ENCODE results near the gene RSPO4. TPM values are rescaled to one million over a fixed set of nuclear protein-coding genes. Genes with fewer than 3 reads are reported as not detected.

RSPO4 gene
- total RNA-seq, 4 donors from 2014 or later: 0.30 to 0.66 (median 0.59) TPM; not detected in 1

DNA sequence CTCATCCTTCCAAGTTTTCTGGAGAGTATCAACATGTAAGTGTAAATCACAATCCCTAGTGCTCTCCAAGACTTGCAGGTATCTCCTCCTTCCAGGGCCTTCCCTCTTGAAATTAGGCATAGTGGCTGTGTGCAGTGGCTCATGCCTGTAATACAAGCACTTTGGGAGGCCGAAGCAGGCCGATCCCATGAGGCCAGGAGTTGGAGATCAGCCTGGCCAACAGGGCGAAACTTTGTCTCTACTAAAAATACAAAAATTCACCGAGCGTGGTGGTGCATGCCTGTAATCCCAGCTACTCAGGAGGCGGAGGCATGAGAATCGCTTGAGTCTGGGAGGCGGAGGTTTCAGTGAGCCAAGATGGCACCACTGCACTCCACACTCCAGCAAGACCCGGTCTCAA lies 76.6 kb downstream of the RSPO4 start:
- 80 to 87% methylated on average over 9 of the region's 9 CpGs for WGBS, 2 donors
- H3K4me3 ChIP-seq: no peak overlapping the region
- TF ChIP-seq EP300 (IDR thresholded peaks at IDR 0.05): no peak
- TF ChIP-seq, protein P1, sequence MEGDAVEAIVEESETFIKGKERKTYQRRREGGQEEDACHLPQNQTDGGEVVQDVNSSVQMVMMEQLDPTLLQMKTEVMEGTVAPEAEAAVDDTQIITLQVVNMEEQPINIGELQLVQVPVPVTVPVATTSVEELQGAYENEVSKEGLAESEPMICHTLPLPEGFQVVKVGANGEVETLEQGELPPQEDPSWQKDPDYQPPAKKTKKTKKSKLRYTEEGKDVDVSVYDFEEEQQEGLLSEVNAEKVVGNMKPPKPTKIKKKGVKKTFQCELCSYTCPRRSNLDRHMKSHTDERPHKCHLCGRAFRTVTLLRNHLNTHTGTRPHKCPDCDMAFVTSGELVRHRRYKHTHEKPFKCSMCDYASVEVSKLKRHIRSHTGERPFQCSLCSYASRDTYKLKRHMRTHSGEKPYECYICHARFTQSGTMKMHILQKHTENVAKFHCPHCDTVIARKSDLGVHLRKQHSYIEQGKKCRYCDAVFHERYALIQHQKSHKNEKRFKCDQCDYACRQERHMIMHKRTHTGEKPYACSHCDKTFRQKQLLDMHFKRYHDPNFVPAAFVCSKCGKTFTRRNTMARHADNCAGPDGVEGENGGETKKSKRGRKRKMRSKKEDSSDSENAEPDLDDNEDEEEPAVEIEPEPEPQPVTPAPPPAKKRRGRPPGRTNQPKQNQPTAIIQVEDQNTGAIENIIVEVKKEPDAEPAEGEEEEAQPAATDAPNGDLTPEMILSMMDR (IDR thresholded peaks at IDR 0.05): no peak
- TF ChIP-seq POLR2A (IDR thresholded peaks at IDR 0.05): no peak
- DNase-seq (ENCODE audit: low spot score in 2 of 2): no peak
- H3K4me1 ChIP-seq: peaks cover 0 to 10% (median 0%) of the 10 kb centered on the region in 4 donors
- H3K9me3 ChIP-seq: no peaks in the 10 kb centered on the region
- no peak overlapping the region for H3K27ac ChIP-seq
- H3K27me3 ChIP-seq: no peaks in the 10 kb centered on the region
- H3K36me3 ChIP-seq: no peaks in the 10 kb centered on the region

DNA sequence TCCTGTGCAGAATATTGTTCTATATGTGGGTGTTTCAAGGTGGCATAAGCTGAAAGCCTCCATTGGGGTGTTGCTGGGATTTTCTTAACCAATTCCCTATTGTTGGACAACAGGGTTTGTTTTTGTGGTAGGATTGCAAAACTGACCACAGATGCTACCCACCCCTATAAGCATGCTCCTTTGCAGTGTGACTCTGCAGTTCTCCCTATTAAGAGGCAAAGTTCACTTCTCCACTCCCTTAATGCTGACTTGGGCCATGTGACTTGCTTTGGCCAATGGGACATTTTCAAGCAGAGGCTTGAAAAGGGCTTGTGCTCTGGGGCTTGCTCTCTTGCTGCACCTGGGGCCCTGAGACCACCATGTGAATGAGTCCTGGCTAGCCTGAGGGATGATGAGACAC lies 77.5 kb downstream of the RSPO4 start:
- H3K4me1 ChIP-seq: peaks cover 0 to 10% (median 0%) of the 10 kb centered on the region in 4 donors
- H3K9me3 ChIP-seq: no peaks in the 10 kb centered on the region
- DNase-seq (ENCODE audit: low spot score in 2 of 2): no peak
- H3K4me3 ChIP-seq: no peak overlapping the region
- H3K36me3 ChIP-seq: no peaks in the 10 kb centered on the region
- no peak overlapping the region for H3K27ac ChIP-seq
- no peaks in the 10 kb centered on the region for H3K27me3 ChIP-seq
- TF ChIP-seq POLR2A (IDR thresholded peaks at IDR 0.05) (no peak), EP300 (IDR thresholded peaks at IDR 0.05) (no peak)
- TF ChIP-seq, protein P1 (IDR thresholded peaks at IDR 0.05): no peak

DNA sequence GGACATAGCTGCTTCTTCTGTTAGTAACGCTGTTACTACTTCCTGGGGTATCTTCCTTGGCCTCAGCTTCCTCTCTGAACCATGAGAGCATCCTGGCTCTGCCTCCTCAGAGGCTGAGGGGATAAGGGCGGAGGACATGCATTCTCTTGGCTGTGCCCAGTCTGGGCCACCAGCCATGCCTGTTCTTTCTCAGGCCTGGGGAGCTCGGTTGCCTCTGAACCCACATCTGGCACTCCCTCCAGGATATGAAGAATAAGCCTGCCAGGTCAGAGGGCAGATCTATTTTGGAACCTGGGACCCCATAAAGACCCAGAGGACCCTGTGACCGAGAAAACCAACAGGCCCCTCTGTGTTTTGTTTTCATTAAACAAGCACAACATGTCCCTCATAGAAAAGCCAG lies 79.3 kb downstream of the RSPO4 start:
- TF ChIP-seq EP300 (IDR thresholded peaks at IDR 0.05): peak in 1 of 2 donors; percentile 9
- no peak for TF ChIP-seq POLR2A (IDR thresholded peaks at IDR 0.05)
- Histone ChIP-seq H3K27ac (peak overlapping the region in 1 of 4 donors; percentile 34), H3K27me3 (no peaks in the 10 kb centered on the region), H3K9me3 (no peaks in the 10 kb centered on the region), H3K4me1 (peaks cover 0 to 10% (median 0%) of the 10 kb centered on the region in 4 donors), H3K4me3 (no peak overlapping the region), H3K36me3 (no peaks in the 10 kb centered on the region)
- WGBS, 2 donors: 27 to 33% methylated on average over 3 of the region's 4 CpGs
- no peak for DNase-seq (ENCODE audit: low spot score in 2 of 2)

DNA sequence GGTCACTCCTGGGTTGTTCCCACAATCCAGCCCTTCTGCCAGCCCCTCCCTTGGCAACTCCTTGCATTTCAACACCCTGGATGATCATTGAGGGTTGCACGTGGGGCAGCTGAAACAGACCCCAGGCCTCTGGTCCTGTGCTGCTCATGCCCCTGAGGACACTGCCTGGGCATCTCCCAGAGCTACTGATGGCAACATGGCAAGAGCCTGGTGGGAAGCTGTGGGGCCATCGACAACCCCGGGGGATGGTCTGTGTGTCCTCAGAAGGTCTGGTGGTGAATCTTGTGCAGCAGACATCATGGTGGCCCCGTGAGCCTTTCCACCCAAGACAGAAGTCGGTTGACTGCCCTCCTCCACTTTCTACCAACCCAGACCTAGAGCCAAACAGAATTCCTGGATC lies 81.0 kb downstream of the RSPO4 start:
- TF ChIP-seq POLR2A (IDR thresholded peaks at IDR 0.05) (no peak), EP300 (IDR thresholded peaks at IDR 0.05) (no peak)
- TF ChIP-seq, protein P1 (IDR thresholded peaks at IDR 0.05): no peak
- Histone ChIP-seq H3K27ac (no peak overlapping the region), H3K9me3 (no peaks in the 10 kb centered on the region), H3K4me1 (peaks cover 0 to 19% (median under 1%) of the 10 kb centered on the region in 4 donors), H3K36me3 (no peaks in the 10 kb centered on the region), H3K27me3 (no peaks in the 10 kb centered on the region), H3K4me3 (no peak overlapping the region)
- WGBS, 2 donors: 80 to 94% methylated on average over 5 of the region's 5 CpGs
- no peak for DNase-seq (ENCODE audit: low spot score in 2 of 2)

DNA sequence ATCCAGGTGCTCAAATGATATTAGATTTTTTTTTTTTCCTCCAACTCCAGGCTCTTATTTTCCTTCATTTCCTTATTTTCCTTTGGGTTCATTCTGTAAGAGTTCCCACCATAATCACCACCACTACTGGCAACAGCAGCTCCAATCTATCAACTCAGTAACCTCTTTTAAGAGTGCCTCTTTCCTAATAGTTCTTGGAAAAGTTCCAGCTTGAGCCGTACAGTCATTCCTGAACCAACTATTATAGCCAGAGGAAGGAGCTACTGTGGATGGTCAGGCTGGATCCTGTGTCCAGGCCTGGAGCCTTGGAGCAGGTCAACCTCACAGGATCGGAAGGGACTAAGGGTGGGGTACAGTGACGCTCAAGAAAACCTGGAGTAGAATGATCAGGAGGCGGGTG lies 81.8 kb downstream of the RSPO4 start:
- Histone ChIP-seq H3K9me3 (no peaks in the 10 kb centered on the region), H3K27me3 (no peaks in the 10 kb centered on the region), H3K4me3 (no peak overlapping the region), H3K27ac (no peak overlapping the region), H3K36me3 (no peaks in the 10 kb centered on the region), H3K4me1 (peaks cover 0 to 25% (median 2%) of the 10 kb centered on the region in 4 donors)
- 87 to 88% methylated on average over 4 of the region's 4 CpGs for WGBS, 2 donors
- TF ChIP-seq EP300 (IDR thresholded peaks at IDR 0.05) (no peak), POLR2A (IDR thresholded peaks at IDR 0.05) (no peak)
- TF ChIP-seq, protein P1 (IDR thresholded peaks at IDR 0.05): no peak
- DNase-seq (ENCODE audit: low spot score in 2 of 2): no peak

DNA sequence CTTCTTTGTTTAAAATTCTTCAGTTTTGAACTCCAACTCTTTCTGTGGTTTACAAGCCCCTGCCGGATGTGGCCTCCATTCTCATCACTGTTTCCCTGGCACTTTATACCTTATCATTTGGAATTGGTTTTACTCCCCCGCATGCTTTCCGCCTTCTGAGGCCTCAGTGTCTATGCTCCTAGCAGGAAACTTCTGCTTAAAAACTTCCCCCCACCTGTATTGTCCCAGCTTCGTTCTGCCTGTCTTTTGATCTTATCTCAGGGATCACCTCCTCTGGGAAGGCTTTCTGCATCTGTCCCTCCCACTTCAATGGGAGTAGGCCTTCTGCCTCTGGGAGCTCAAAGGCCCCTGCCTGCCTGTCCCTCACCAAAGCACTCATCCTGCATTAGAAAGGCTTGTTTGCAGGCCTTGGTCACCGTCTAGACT lies 82.6 kb downstream of the RSPO4 start:
- Histone ChIP-seq H3K4me3 (no peak overlapping the region), H3K36me3 (no peaks in the 10 kb centered on the region), H3K27me3 (no peaks in the 10 kb centered on the region), H3K4me1 (peaks cover 0 to 20% (median 2%) of the 10 kb centered on the region in 4 donors), H3K9me3 (no peaks in the 10 kb centered on the region), H3K27ac (no peak overlapping the region)
- WGBS, 2 donors: 70 to 76% methylated on average over 5 of the region's 5 CpGs
- DNase-seq (ENCODE audit: low spot score in 2 of 2): no peak
- TF ChIP-seq POLR2A (IDR thresholded peaks at IDR 0.05) (no peak), EP300 (IDR thresholded peaks at IDR 0.05) (no peak)
- TF ChIP-seq, protein P1 (IDR thresholded peaks at IDR 0.05): no peak
